ENCODE measurements around the gene SSH3.
A peak's percentile ranks its signal among the peaks of the same experiment; 100 is the strongest.

The SSH3 gene

DNA sequence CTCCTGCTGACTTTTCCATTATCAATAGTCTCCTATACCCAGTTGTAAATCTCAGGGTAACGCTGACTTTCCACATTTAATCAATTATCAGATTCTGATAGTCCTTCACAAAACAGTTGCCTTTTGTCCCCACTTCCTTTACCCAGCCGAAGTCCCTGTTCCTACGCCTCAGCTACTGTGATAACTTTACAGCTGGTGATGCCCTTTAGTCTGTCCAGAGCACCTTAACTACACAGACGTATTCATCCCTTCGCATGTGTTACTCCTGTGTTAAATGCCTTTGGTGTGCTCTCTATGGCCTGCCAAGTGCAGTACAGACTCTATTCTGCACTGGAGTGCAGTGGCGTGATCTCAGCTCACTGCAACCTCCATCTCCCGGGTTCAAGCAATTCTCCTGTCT, 20.2 kb downstream of the SSH3 start:
- H3K27ac ChIP-seq: no peak overlapping the region
- no peak for DNase-seq (ENCODE audit: low read depth, low spot score)

DNA sequence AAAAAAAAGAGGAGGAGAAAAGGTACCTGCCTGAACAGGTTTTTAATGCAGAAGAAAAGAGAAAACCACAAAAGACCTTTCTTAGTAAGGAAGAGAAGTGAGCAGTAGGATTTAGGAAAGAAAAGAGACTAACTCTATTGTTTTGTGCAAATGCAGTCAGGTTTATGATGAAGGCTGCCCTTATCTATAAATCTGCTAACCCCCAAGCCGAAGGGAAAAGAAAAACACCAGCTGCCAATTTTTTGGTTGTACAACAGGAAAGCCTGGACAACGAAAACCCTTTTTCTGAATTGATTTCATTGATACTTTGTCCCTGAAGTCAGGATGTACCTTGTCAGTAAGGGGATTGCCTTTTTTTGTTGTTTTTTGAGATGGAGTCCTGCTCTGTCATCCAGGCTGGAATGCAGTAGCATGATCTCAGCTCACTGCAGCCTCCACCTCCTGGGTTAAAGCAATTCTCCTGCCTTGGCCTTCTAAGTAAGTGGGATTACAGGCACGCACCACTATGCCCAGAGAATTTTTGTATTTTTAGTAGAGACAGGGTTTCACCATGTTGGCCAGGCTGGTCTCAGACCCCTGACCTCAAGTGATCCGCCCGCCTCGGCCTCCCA, 28.9 kb downstream of the SSH3 start:
- H3K27ac ChIP-seq: peak overlapping the region; percentile 44
- DNase-seq (ENCODE audit: low read depth, low spot score): no peak

- DNase-seq (ENCODE audit: low read depth, low spot score): no peak
- no peak overlapping the region for H3K27ac ChIP-seq
Observed at GRCh38 chr11:67337257-67337656, 33.9 kb downstream of the SSH3 start.

- DNase-seq (ENCODE audit: low read depth, low spot score): no peak
- H3K27ac ChIP-seq: peak overlapping the region; percentile 84
Observed at GRCh38 chr11:67344264-67344663, 40.9 kb downstream of the SSH3 start.

DNA sequence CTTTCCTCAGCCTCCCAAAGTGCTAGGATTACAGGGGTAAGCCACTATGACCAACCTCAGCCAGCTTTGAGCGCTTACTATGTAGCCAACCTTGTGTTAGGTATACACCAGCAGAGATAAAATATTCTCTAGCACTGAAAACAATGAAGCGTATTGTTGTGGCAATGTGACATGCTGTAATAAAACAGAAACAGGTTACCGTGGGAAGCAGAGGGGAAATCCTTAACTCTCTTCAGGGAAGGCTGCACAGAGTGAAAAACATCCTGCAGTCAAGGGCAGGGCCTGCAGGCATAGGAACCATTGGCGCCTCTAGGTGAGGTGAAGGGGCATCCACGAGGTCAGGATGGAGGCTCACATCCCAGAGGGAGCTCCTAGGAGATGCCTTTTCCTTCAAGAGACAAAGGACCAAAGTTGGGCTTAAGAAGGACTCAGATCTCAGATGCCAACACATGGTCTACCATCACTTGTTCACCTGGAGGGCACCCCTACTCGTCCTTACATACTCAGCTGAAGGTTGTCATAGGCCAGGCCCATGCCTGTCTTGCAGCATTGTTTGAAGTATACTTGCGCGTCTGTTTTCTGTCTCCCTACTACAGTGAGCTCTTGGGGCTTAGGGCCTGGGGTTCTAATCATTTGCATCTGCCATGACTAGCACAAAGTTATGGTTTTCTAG, 42.1 kb downstream of the SSH3 start:
- H3K27ac ChIP-seq: peak overlapping the region; percentile 84
- DNase-seq (ENCODE audit: low read depth, low spot score): no peak

DNA sequence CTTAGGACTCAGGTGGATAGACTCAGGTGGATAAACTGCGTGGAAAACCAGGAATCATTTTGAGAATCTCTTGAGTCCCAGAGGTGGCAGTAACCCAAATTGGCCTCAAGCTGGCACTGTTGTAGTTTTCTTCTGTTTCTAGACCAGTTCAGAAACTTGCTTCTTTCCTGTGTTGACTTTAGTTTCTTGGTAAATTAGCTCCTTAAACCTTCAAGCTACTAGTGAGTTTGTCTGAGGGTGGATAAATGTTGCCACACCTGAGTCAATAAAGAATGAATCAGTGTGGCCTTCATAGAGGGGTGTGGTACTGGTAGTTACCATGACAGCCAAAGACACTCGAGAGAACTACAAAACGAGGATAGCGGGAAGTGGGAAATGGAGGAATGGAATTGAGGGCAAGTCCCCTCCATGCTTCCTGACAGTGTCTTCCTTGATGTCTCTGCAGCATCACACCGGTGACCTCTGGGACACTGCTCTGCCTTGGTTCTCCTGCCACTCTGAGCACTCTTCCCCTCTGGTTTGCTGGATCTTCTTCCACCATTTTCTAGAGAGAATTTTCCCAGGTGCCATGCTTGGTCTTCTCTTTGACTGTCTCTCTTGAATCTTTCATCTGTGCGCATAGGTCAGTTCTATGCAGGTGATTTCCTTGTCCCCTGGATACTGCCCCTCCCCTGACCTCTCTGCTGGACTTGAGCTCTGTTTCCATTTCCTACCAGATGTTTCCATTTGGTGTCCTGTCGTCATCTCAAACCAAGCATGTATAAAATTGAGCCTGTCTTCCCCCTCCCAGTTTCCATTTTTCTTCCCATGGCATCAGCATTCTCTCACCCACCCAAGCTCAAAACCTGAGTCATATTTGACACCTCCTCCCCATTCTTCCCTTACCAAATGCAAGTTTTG, 42.8 kb downstream of the SSH3 start:
- H3K27ac ChIP-seq: peak overlapping the region; percentile 84

GRCh38 chr11:67347964-67348749, 44.8 kb downstream of the SSH3 start:
- DNase-seq (ENCODE audit: low read depth, low spot score): no peak

More for the DNA sequence above, 42.8 kb downstream of the SSH3 start:
- peak; percentile 94 for DNase-seq (ENCODE audit: low read depth, low spot score)

GRCh38 chr11:67349036-67349435, 45.7 kb downstream of the SSH3 start:
- no peak for DNase-seq (ENCODE audit: low read depth, low spot score)
- peak overlapping the region; percentile 22 for H3K27ac ChIP-seq

More at GRCh38 chr11:67347964-67348749, 44.8 kb downstream of the SSH3 start:
- peak overlapping the region; percentile 22 for H3K27ac ChIP-seq

- H3K27ac ChIP-seq: no peak overlapping the region
- DNase-seq (ENCODE audit: low read depth, low spot score): no peak
Observed at GRCh38 chr11:67349457-67349856, 46.1 kb downstream of the SSH3 start.

DNA sequence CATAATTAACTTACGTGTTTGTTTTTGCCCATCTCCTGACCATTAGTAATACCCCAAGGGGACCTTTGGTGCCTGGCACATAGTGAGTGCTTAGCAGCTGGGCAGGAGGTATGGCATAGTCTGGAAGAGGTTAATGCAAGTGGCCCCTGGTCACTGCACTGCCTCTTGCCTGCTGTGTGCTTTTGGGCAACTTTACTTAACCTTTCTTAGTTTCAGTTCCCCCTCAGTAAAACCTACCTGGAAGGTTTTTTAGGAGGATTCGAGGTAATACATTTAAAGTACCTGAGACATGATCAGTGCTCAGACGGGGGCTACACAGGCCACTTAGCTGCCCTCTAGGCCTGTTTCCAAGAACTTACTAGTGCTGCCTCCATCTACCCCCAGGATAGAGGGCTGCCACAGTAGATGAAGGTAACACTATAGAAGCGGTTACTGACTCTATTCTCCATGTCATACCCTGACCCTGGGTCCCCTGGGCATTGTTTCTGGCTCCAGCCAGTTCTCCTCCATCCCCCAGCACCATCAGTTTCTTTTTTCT, 46.7 kb downstream of the SSH3 start:
- H3K27ac ChIP-seq: no peak overlapping the region
- no peak for DNase-seq (ENCODE audit: low read depth, low spot score)

DNA sequence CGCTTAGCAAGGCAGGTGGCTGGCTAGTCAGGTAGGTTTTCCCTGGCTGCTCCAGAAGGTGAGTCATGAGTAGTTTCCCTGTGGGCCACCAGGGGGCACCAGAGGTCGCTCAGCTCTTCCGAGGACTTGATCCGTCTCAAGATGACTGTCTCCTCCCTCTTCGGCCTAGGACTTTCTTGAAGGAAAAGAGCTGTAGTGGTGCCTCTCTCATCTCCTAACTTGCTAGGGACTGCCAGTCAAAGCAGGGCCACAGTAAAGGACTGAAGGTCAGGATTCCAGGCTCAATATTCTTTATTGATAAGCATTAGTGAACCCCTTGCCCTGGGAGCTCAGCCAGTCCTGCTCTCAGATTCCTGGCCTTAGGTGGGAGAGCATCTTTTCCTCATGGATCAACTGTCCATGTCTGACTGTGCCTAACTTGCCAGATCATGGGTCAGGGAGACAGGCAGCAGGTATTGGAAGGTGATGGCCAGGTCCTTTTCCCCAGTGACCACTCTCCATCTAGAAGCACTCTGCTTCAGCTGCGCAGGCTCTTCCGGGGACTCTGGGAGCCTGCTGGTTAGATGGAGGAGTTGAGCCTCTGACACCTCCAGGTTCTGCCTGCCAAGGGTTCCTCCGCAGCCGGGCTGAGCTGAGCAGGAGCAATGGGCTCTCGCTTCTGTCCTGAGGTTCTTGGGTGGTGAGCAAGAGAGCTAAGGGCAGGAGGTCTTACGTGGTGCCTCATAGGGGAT, 48.1 kb downstream of the SSH3 start:
- no peak for DNase-seq (ENCODE audit: low read depth, low spot score)

GRCh38 chr11:67352546-67353316, 49.4 kb downstream of the SSH3 start:
- DNase-seq (ENCODE audit: low read depth, low spot score): no peak
- peak overlapping the region; percentile 99 for H3K27ac ChIP-seq

More for the DNA sequence above, 48.1 kb downstream of the SSH3 start:
- peak overlapping the region; percentile 99 for H3K27ac ChIP-seq

DNA sequence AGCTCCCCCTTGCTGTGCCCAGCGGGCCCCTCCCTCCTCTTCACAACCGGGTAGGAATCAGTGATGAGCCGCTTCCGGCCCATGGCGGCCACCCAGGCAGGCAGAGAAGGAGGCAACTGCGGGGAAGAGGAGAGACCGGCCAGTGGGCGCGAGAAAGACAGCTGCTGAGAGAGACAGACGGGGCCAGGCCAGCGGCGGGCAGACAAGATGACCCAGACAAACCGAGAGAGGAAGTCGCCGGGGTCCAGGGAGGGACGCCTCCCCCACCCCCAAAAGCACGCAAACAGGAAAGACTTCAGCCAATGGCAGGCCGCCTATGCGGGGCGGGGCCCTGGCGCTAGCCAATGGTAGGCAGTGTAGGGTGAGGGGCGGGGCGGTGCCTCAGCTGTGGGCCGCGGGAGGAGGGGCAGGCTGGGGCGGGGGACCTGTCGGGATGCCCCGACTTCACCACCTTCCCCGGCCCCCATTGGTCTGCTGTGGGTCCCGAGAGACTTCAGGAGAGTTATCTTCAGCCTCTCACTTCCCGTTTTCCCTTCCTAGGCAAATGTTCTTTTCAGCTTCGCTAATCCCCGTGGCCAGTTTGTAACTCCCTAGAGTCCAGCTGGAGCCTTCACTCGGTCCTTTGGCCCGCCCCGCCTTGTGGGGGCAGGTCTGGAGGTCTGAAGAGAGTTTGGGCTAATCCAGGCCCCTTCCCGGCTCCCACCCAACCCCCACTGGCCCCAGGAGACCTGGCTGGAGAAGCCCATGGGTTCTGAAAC, 50.2 kb downstream of the SSH3 start, which contains the start of gene POLD4:
Gene POLD4, minus strand, starts transcription at position 230 of the 758 bp plus-strand sequence. Its CDS starts 147 bp downstream, at position 83.
- no peak for DNase-seq (ENCODE audit: low read depth, low spot score)
- peak within 1 kb of the TSS; percentile 99 for H3K27ac ChIP-seq

- peak; percentile 72 for DNase-seq (ENCODE audit: low read depth, low spot score)
- H3K27ac ChIP-seq: peak overlapping the region; percentile 99
Observed at GRCh38 chr11:67354075-67355022, 51.0 kb downstream of the SSH3 start.

DNA sequence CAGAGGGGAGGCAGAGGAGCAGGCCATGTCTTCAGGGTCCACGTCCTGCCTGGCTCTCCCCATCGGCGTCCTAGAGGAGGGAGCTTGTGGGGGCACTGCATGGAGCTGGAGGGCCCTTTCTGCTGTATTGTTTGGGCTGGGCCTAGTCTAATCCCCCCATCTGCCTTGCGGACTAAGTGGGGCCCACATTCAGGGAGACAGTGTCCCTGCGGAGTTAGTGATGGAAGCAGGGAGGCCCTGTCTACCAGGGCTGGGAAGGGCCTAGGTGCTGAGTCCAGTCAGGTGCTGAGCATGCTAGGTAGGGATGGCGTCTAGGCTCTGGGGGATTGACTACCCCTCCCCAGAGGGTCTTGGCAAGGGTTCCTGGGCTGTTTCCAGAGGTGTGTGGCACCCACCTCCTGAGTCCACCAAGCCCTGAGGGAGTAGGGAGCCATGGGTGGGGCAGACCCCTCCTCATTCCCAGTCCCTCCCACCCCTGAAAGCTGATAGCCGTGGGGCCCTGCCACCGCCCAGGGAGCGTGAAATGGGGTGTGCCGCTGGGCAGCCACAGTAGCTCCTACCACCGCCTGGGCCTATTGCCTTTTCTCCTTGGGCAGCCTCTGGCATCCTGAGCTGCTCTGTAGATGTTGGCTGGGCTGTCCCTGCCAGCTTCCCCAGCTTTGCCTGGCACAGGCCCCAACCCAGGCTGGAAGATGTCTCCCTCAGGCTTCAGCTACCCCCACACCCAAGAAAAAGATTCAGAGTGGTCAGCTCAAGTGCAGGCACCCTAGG, 51.9 kb downstream of the SSH3 start:
- peak overlapping the region; percentile 99 for H3K27ac ChIP-seq
- no peak for DNase-seq (ENCODE audit: low read depth, low spot score)
